ENCODE results near the gene PAQR3. TPM values are rescaled to one million over a fixed set of nuclear protein-coding genes. Genes with fewer than 3 reads are reported as not detected.
"Not testable (repeated sequence)": the region's sequence is repeated elsewhere in the genome, so short reads cannot be mapped to it uniquely, and the experiment has no call there.

The PAQR3 gene
- polyA plus RNA-seq, 3 donors = 2.7 to 5.6 (median 5.2) TPM

DNA sequence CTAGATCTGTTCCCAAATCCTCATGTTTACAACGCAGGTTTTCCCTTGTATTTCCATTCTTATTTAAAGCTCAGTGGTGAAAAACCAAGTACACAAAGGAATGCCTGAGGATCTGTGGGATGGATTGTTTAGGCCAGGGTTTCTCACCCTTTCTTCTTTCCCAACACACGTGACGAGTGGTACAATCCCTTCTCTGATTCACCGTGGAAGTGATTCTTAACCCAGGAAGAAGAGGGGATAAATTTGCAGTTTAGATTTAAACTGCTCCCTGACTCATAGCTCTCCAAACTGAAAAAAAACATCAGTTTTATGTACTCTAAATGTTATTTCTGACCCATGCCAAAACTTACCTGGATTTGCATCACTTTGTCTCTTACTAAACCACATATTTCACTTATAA is 17.0 kb downstream of the PAQR3 start:
- H3K4me1 ChIP-seq (ENCODE audit: control insufficient read depth in 1 of 2, insufficient read depth in 2 of 2, low read length in 2 of 2) = no peaks in the 10 kb centered on the region
- no peak for DNase-seq
- Mint-ChIP-seq H3K9me3 (no peaks in the 10 kb centered on the region), H3K27me3 (ENCODE audit: low read depth in 3 of 3) (no peaks in the 10 kb centered on the region), H3K4me1 (peaks cover 5% of the 10 kb centered on the region), H3K4me3 (no peak overlapping the region), H3K27ac (peak overlapping the region in 1 of 7 donors; percentile 13), H3K36me3 (peaks cover 20% of the 10 kb centered on the region in 2 donors)
- H3K4me3 ChIP-seq (replicated peaks in 1 of 3; ENCODE audit: low read depth in 2 of 3, low read length in 3 of 3) = no peak overlapping the region
- H3K9me3 ChIP-seq (replicated peaks in 1 of 2; ENCODE audit: control insufficient read depth in 1 of 2, insufficient read depth in 1 of 2, low read length in 2 of 2) = no peaks in the 10 kb centered on the region
- H3K79me2 ChIP-seq (ENCODE audit: insufficient read depth, low read length) = no peaks in the 10 kb centered on the region
- no peak overlapping the region for H3K9ac ChIP-seq (ENCODE audit: insufficient read depth, low read length, poor library complexity, severe bottlenecking)
- H3K4me2 ChIP-seq (replicated peaks; ENCODE audit: extremely low read depth, low read length, poor library complexity, severe bottlenecking) = no peak overlapping the region
- no CpG with 5 or more reads among the region's 4 CpGs for WGBS (ENCODE audit: insufficient coverage)
- H3K36me3 ChIP-seq (replicated peaks in 1 of 2; ENCODE audit: control insufficient read depth in 1 of 2, insufficient read depth in 2 of 2, low read length in 2 of 2) = peaks cover 2 to 13% of the 10 kb centered on the region in 2 donors
- intact Hi-C loops (cut with micrococcal nuclease) = no loop called here
- no peaks in the 10 kb centered on the region for H3K27me3 ChIP-seq (ENCODE audit: control insufficient read depth in 2 of 2, insufficient read depth in 2 of 2, low read length in 2 of 2)
- no peaks in the 10 kb centered on the region for H4K20me1 ChIP-seq (ENCODE audit: insufficient read depth, low read length)
- H3K27ac ChIP-seq (ENCODE audit: low read depth in 1 of 2, low read length in 2 of 2) = no peak overlapping the region
- H2AFZ ChIP-seq (ENCODE audit: insufficient read depth, low read depth, low read length, poor library complexity, severe bottlenecking) = no peak overlapping the region
- TF ChIP-seq, protein P1, sequence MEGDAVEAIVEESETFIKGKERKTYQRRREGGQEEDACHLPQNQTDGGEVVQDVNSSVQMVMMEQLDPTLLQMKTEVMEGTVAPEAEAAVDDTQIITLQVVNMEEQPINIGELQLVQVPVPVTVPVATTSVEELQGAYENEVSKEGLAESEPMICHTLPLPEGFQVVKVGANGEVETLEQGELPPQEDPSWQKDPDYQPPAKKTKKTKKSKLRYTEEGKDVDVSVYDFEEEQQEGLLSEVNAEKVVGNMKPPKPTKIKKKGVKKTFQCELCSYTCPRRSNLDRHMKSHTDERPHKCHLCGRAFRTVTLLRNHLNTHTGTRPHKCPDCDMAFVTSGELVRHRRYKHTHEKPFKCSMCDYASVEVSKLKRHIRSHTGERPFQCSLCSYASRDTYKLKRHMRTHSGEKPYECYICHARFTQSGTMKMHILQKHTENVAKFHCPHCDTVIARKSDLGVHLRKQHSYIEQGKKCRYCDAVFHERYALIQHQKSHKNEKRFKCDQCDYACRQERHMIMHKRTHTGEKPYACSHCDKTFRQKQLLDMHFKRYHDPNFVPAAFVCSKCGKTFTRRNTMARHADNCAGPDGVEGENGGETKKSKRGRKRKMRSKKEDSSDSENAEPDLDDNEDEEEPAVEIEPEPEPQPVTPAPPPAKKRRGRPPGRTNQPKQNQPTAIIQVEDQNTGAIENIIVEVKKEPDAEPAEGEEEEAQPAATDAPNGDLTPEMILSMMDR (IDR thresholded peaks at IDR 0.05) = no peak

DNA sequence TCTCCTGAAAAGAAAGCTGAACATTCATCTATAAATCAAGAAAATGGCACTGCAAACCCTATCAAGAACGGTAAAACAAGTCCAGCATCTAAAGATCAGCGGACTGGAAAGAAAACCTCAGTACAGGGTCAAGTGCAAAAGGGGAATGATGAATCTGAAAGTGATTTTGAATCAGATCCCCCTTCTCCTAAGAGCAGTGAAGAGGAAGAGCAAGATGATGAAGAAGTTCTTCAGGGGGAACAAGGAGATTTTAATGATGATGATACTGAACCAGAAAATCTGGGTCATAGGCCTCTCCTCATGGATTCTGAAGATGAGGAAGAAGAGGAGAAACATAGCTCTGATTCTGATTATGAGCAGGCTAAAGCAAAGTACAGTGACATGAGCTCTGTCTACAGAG is 28.6 kb downstream of the PAQR3 start:
- H4K20me1 ChIP-seq (ENCODE audit: insufficient read depth, low read length) = peaks cover 3% of the 10 kb centered on the region
- DNase-seq = no peak
- H3K36me3 Mint-ChIP-seq = peaks cover 43 to 50% of the 10 kb centered on the region in 2 donors
- H3K27me3 Mint-ChIP-seq (ENCODE audit: low read depth in 3 of 3) = no peaks in the 10 kb centered on the region
- H2AFZ ChIP-seq (ENCODE audit: insufficient read depth, low read depth, low read length, poor library complexity, severe bottlenecking) = no peak overlapping the region
- H3K4me1 Mint-ChIP-seq = no peaks in the 10 kb centered on the region
- no peaks in the 10 kb centered on the region for H3K79me2 ChIP-seq (ENCODE audit: insufficient read depth, low read length)
- H3K4me3 Mint-ChIP-seq = no peak overlapping the region
- TF ChIP-seq, protein P1 (IDR thresholded peaks at IDR 0.05) = no peak
- intact Hi-C loops (cut with micrococcal nuclease) = no loop called here
- no peaks in the 10 kb centered on the region for H3K9me3 Mint-ChIP-seq
- H3K9me3 ChIP-seq (replicated peaks in 1 of 2; ENCODE audit: control insufficient read depth in 1 of 2, insufficient read depth in 1 of 2, low read length in 2 of 2) = no peaks in the 10 kb centered on the region
- no CpG with 5 or more reads among the region's 2 CpGs for WGBS (ENCODE audit: insufficient coverage)
- H3K27ac Mint-ChIP-seq = peak overlapping the region in 1 of 7 donors; percentile 3
- no peak overlapping the region for H3K9ac ChIP-seq (ENCODE audit: insufficient read depth, low read length, poor library complexity, severe bottlenecking)
- H3K27ac ChIP-seq (ENCODE audit: low read depth in 1 of 2, low read length in 2 of 2) = no peak overlapping the region
- H3K27me3 ChIP-seq (ENCODE audit: control insufficient read depth in 2 of 2, insufficient read depth in 2 of 2, low read length in 2 of 2) = no peaks in the 10 kb centered on the region
- H3K4me3 ChIP-seq (replicated peaks in 1 of 3; ENCODE audit: low read depth in 2 of 3, low read length in 3 of 3) = no peak overlapping the region
- peaks cover 13 to 76% of the 10 kb centered on the region in 2 donors for H3K36me3 ChIP-seq (replicated peaks in 1 of 2; ENCODE audit: control insufficient read depth in 1 of 2, insufficient read depth in 2 of 2, low read length in 2 of 2)
- H3K4me1 ChIP-seq (ENCODE audit: control insufficient read depth in 1 of 2, insufficient read depth in 2 of 2, low read length in 2 of 2) = no peaks in the 10 kb centered on the region
- H3K4me2 ChIP-seq (replicated peaks; ENCODE audit: extremely low read depth, low read length, poor library complexity, severe bottlenecking) = no peak overlapping the region

DNA sequence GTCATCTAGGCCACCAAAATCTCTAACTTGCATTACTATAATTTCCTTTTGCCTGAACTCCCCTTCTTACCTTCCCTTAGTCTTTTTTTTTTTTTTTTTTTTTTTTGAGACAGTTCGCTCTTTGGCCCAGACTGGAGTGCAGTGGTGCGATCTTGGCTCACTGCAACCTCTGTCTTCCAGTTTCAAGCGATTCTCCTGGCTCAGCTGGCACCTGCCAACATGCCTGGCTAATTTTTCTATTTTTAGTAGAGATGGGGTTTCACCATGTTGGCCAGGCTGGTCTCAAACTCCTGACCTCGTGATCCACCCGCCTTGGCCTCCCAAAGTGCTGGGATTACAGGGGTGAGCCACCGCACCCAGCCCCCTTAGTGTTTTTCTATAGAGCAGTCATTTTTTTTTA is 30.3 kb downstream of the PAQR3 start:
- H3K4me1 Mint-ChIP-seq; H3K4me2 ChIP-seq (replicated peaks; ENCODE audit: extremely low read depth, low read length, poor library complexity, severe bottlenecking); H3K4me1 ChIP-seq (ENCODE audit: control insufficient read depth in 1 of 2, insufficient read depth in 2 of 2, low read length in 2 of 2); H3K9ac ChIP-seq (ENCODE audit: insufficient read depth, low read length, poor library complexity, severe bottlenecking); H2AFZ ChIP-seq (ENCODE audit: insufficient read depth, low read depth, low read length, poor library complexity, severe bottlenecking); H3K27ac ChIP-seq (ENCODE audit: low read depth in 1 of 2, low read length in 2 of 2); H3K27me3 Mint-ChIP-seq (ENCODE audit: low read depth in 3 of 3); DNase-seq; H3K27me3 ChIP-seq (ENCODE audit: control insufficient read depth in 2 of 2, insufficient read depth in 2 of 2, low read length in 2 of 2); H3K27ac Mint-ChIP-seq; H4K20me1 ChIP-seq (ENCODE audit: insufficient read depth, low read length); H3K4me3 ChIP-seq (replicated peaks in 1 of 3; ENCODE audit: low read depth in 2 of 3, low read length in 3 of 3); intact Hi-C loops (cut with micrococcal nuclease); H3K9me3 Mint-ChIP-seq; H3K79me2 ChIP-seq (ENCODE audit: insufficient read depth, low read length); H3K9me3 ChIP-seq (replicated peaks in 1 of 2; ENCODE audit: control insufficient read depth in 1 of 2, insufficient read depth in 1 of 2, low read length in 2 of 2); H3K4me3 Mint-ChIP-seq: not testable (repeated sequence)
- peaks cover 42 to 44% of the 10 kb centered on the region in 2 donors for H3K36me3 Mint-ChIP-seq
- peaks cover 13 to 66% of the 10 kb centered on the region in 2 donors for H3K36me3 ChIP-seq (replicated peaks in 1 of 2; ENCODE audit: control insufficient read depth in 1 of 2, insufficient read depth in 2 of 2, low read length in 2 of 2)
- WGBS (ENCODE audit: insufficient coverage) = 100% methylated on average over 1 of the region's 6 CpGs
